ENCODE measurements around the gene CEP135.

CEP135 gene

DNA sequence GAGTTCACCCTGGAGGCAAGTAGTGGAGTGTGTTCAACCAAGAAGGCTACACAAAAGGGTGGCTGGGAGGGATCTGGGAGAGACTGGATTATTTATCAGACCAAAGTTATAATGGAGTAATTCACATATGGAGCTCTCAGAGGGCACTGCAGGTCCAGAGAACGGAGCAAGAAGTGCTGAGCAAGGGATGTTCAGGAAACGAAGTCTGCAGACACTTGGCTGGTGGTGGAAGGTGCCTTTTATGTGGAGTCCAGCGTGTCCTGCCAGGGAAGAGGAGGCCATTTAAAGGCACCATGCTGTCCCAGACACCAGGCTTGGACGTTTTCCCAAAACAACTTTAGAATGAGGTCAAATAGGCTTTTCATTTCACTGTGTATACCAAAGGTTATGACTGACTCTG is 130.1 kb downstream of the CEP135 start:
- DNase-seq (ENCODE audit: low read depth), result no peak

- DNase-seq (ENCODE audit: low read depth), result no peak
Observed at GRCh38 chr4:56080384-56080783, 131.6 kb downstream of the CEP135 start.

DNA sequence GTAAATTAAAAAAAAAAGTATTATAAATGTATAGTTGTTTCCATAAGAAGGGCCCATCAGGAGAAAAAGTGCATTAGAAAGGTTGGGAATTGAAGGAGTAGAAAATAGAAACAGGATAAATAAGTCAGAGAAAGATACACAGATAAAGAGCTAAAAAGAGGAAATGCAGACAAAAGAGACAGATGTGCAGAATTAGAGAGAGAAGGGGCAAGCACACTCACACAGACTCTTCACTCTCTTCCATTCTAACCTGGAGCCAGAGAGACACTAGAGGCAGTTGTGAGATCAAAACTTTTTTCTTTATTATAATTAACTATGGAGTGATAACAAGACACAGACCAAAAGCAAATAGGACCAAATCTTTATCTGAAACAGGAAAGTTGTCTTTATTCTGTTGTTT is 134.1 kb downstream of the CEP135 start:
- no peak for DNase-seq (ENCODE audit: low read depth)
